ENCODE results near the gene PTPRN2.
"Not testable (repeated sequence)": the region's sequence is repeated elsewhere in the genome, so short reads cannot be mapped to it uniquely, and the experiment has no call there.

Gene PTPRN2

GRCh38 chr7:158263964-158264748 is 323.5 kb downstream of the PTPRN2 start:
- no peak for DNase-seq (ENCODE audit: low spot score)

- DNase-seq (ENCODE audit: low spot score) = no peak
Measured at GRCh38 chr7:158263110-158263963, 324.3 kb downstream of the PTPRN2 start.

- no peak for DNase-seq (ENCODE audit: low spot score)
Measured at GRCh38 chr7:158262284-158263109, 325.1 kb downstream of the PTPRN2 start.

- DNase-seq (ENCODE audit: low spot score) = no peak
Measured at GRCh38 chr7:158261362-158262235, 326.0 kb downstream of the PTPRN2 start.

GRCh38 chr7:158260567-158261361 is 326.9 kb downstream of the PTPRN2 start:
- no peak for DNase-seq (ENCODE audit: low spot score)

- no peak for DNase-seq (ENCODE audit: low spot score)
Measured at GRCh38 chr7:158259671-158260418, 327.8 kb downstream of the PTPRN2 start.

GRCh38 chr7:158259141-158259540 is 328.5 kb downstream of the PTPRN2 start:
- no peak for DNase-seq (ENCODE audit: low spot score)

- DNase-seq (ENCODE audit: low spot score) = no peak
Measured at GRCh38 chr7:158258411-158259130, 329.1 kb downstream of the PTPRN2 start.

GRCh38 chr7:158257516-158258410 is 329.9 kb downstream of the PTPRN2 start:
- no peak for DNase-seq (ENCODE audit: low spot score)

- DNase-seq (ENCODE audit: low spot score) = no peak
Measured at GRCh38 chr7:158257001-158257400, 330.6 kb downstream of the PTPRN2 start.

GRCh38 chr7:158256091-158256816 is 331.4 kb downstream of the PTPRN2 start:
- no peak for DNase-seq (ENCODE audit: low spot score)

- no peak for DNase-seq (ENCODE audit: low spot score)
Measured at GRCh38 chr7:158255558-158255957, 332.1 kb downstream of the PTPRN2 start.

- no peak for DNase-seq (ENCODE audit: low spot score)
Measured at GRCh38 chr7:158255156-158255555, 332.5 kb downstream of the PTPRN2 start.

GRCh38 chr7:158253670-158254045 is 334.0 kb downstream of the PTPRN2 start:
- DNase-seq (ENCODE audit: low spot score) = not testable (repeated sequence)

- DNase-seq (ENCODE audit: low spot score) = no peak
Measured at GRCh38 chr7:158252837-158253669, 334.6 kb downstream of the PTPRN2 start.

- no peak for DNase-seq (ENCODE audit: low spot score)
Measured at GRCh38 chr7:158252081-158252836, 335.4 kb downstream of the PTPRN2 start.
